Gastrocnemius medialis (tissue), 4 donors: ENCODE data around the gene ZMYM2. TPM values are rescaled to one million over a fixed set of nuclear protein-coding genes. Genes with fewer than 3 reads are reported as not detected.

Source experiments
- ATAC-seq, 2 donors: fragments of 150-250 bp; one replicate each; pipeline ENCODE4 v1.9.1; 2016
- DNase-seq, 2 donors: peaks; one replicate each; pipeline ENCODE4 v3.0.0-alpha.2; 2019
- H3K27ac ChIP-seq, 4 donors: fragments of 200-600 bp; sonication (generic); 1 replicate in 1 of 4; 2 replicates in 3 of 4; pipeline ENCODE4 v1.5.1; 2016 to 2018; ENCODE audit warnings: mild to moderate bottlenecking in 2 of 4, moderate library complexity in 1 of 4
- H3K27me3 ChIP-seq, 3 donors: fragments of 200-600 bp; sonication (generic) in 2 of 3; 1 replicate in 1 of 3; 2 replicates in 2 of 3; pipeline versions ENCODE4 v1.5.1 to v1.6.0; 2016 to 2019; ENCODE audit warnings: mild to moderate bottlenecking in 1 of 3, moderate library complexity in 1 of 3
- H3K36me3 ChIP-seq, 2 donors: fragments of 200-600 bp; sonication (generic) in 1 of 2; one replicate each; pipeline ENCODE4 v1.5.1; 2017 to 2018
- H3K4me1 ChIP-seq, 2 donors: fragments of 200-600 bp; sonication (generic) in 1 of 2; one replicate each; pipeline ENCODE4 v1.5.1; 2016 to 2017; ENCODE audit warnings: mild to moderate bottlenecking in 2 of 2
- H3K4me3 ChIP-seq, 4 donors: fragments of 200-600 bp; sonication (generic) in 3 of 4; 1 replicate in 1 of 4; 2 replicates in 3 of 4; pipeline ENCODE4 v1.5.1; 2016 to 2019; ENCODE audit warnings: mild to moderate bottlenecking in 2 of 4
- H3K9me3 ChIP-seq, 3 donors: fragments of 200-600 bp; sonication (generic) in 2 of 3; 1 replicate in 1 of 3; 2 replicates in 2 of 3; pipeline ENCODE4 v1.5.1; 2016 to 2019
- POLR2A ChIP-seq, 2 donors: fragments of 450-650 bp; IDR thresholded peaks; one replicate each; pipeline ENCODE4 v1.6.1; 2017; ENCODE audit warnings: antibody characterized with exemption in 2 of 2, mild to moderate bottlenecking in 2 of 2, moderate library complexity in 2 of 2
- in situ Hi-C, 4 donors: fragments of 200-750 bp; cut with MboI; loops; one replicate each; pipeline versions ENCODE4 v1.15.0 to v1.8.0; 2017; ENCODE audit warnings: low sequenced_read_pairs in 4 of 4
- intact Hi-C: fragments of 100-400 bp; cut with DNase I; formaldehyde crosslinking; loops from one replicate; pipeline ENCODE4 v1.15.1; 2023; ENCODE audit warnings: low total_unique reads
- total RNA-seq, 4 donors: library from RNA; depleted of rRNA; stranded (reverse); fragments of >200 nt; gene quantifications; one replicate each; pipeline versions ENCODE4 v1.1.0 to v1.2.3, GENCODE V29; 2016
- TF ChIP-seq, protein P1 (sequence below), 5 experiments: fragments of 450-650 bp in 3 of 5; fragments of 200-600 bp in 2 of 5; sonication (generic) in 2 of 5; IDR thresholded peaks in 4 of 5; conservative IDR thresholded peaks in 1 of 5; 1 replicate in 4 of 5; 2 replicates in 1 of 5; pipeline ENCODE4 v1.5.1; 2016 to 2019; ENCODE audit warnings: antibody characterized with exemption in 5 of 5, mild to moderate bottlenecking in 3 of 5, moderate library complexity in 3 of 5

ZMYM2 gene
- total RNA-seq, 4 donors from 2014 or later = 35.3 to 58.4 (median 47.1) TPM

DNA sequence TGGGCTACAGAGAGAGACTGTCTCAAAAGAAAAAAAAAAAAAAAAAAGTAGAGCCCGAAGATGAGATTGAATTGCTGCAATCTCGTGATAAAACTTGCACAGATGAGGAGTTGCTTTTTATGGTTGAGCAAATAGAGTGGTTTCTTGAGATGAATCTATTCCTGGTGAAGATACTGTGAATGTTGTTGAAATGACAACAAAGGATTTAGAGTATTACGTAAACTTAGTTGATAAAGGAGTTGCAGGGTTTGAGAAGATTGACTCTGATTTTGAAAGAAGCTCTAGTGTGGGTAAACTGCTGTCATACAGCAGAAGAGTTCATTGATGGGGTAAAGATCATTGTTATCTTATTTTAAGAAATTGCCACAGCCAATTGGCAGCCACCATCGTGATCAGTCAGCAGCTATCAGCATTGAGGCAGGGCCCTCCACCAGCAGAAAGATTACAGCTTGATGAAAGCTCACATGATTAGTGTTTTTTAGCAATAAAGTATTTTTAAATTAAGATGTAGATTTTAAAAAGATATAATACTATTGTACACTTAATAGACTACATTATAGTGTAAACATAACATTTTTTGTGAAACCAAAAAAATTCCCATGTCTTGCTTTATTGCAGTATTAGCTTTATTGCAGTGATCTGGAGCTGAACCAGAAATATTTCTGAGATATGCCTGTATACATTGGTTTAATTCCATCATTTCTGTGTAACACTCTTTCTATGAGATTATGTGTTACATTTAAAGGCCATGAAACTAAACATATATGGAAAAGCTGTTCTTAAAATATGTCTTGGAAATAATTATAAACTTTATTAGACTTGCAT is 43.1 kb downstream of the ZMYM2 start:
- Histone ChIP-seq H3K36me3 (peaks cover 0 to 24% of the 10 kb centered on the region in 2 donors), H3K4me1 (no peaks in the 10 kb centered on the region), H3K27me3 (no peaks in the 10 kb centered on the region), H3K4me3 (no peak overlapping the region), H3K27ac (no peak overlapping the region), H3K9me3 (no peaks in the 10 kb centered on the region)
- ATAC-seq = no peak
- DNase-seq = no peak
- in situ Hi-C loops = no loop called here
- TF ChIP-seq POLR2A (IDR thresholded peaks at IDR 0.05) = no peak
- TF ChIP-seq, protein P1, sequence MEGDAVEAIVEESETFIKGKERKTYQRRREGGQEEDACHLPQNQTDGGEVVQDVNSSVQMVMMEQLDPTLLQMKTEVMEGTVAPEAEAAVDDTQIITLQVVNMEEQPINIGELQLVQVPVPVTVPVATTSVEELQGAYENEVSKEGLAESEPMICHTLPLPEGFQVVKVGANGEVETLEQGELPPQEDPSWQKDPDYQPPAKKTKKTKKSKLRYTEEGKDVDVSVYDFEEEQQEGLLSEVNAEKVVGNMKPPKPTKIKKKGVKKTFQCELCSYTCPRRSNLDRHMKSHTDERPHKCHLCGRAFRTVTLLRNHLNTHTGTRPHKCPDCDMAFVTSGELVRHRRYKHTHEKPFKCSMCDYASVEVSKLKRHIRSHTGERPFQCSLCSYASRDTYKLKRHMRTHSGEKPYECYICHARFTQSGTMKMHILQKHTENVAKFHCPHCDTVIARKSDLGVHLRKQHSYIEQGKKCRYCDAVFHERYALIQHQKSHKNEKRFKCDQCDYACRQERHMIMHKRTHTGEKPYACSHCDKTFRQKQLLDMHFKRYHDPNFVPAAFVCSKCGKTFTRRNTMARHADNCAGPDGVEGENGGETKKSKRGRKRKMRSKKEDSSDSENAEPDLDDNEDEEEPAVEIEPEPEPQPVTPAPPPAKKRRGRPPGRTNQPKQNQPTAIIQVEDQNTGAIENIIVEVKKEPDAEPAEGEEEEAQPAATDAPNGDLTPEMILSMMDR (IDR thresholded peaks at IDR 0.05 in 4 of 5, conservative IDR thresholded peaks at IDR 0.05 in 1 of 5) = no peak
- intact Hi-C loops = no loop called here

DNA sequence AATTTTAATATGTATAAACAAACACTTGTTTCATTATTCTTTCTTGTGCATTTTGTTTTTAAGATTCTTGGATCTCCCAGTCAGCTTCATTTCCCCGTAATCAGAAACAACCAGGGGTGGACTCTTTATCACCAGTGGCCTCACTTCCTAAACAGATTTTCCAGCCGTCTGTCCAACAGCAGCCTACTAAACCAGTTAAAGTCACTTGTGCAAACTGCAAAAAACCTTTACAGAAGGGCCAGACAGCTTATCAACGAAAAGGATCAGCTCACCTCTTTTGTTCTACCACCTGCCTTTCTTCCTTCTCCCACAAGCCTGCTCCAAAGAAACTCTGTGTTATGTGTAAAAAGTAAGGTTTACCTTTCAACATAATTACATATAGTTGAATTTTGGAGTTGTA is 44.3 kb downstream of the ZMYM2 start:
- H3K4me1 ChIP-seq = no peaks in the 10 kb centered on the region
- no peak overlapping the region for H3K27ac ChIP-seq
- no peak for ATAC-seq
- H3K27me3 ChIP-seq = no peaks in the 10 kb centered on the region
- intact Hi-C loops = no loop called here
- H3K36me3 ChIP-seq = peaks cover 0 to 36% of the 10 kb centered on the region in 2 donors
- no peak for DNase-seq
- TF ChIP-seq, protein P1 (IDR thresholded peaks at IDR 0.05 in 4 of 5, conservative IDR thresholded peaks at IDR 0.05 in 1 of 5) = no peak
- TF ChIP-seq POLR2A (IDR thresholded peaks at IDR 0.05) = no peak
- in situ Hi-C loops = no loop called here
- H3K9me3 ChIP-seq = no peaks in the 10 kb centered on the region
- no peak overlapping the region for H3K4me3 ChIP-seq

DNA sequence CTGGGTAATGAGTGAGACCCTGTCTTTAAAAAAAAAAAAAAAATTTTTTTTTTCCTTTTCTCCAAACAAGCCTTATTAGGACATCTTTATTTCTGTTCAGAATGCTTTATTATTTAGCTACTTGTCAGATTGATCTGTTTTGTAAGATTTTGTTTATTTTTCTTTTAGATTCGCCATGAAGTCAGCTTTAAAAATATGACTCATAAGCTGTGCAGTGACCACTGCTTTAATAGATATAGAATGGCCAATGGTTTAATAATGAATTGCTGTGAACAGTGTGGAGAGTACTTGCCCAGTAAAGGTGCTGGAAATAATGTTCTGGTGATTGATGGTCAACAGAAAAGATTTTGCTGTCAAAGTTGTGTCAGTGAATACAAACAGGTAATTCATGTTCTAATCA is 47.7 kb downstream of the ZMYM2 start:
- intact Hi-C loops (no loop called here), in situ Hi-C loops (no loop called here)
- ATAC-seq = no peak
- H3K27ac ChIP-seq = no peak overlapping the region
- DNase-seq = no peak
- peaks cover 0 to 64% of the 10 kb centered on the region in 2 donors for H3K36me3 ChIP-seq
- no peak overlapping the region for H3K4me3 ChIP-seq
- TF ChIP-seq, protein P1 (IDR thresholded peaks at IDR 0.05 in 4 of 5, conservative IDR thresholded peaks at IDR 0.05 in 1 of 5) = no peak
- TF ChIP-seq POLR2A (IDR thresholded peaks at IDR 0.05) = no peak
- H3K27me3 ChIP-seq = no peaks in the 10 kb centered on the region
- H3K4me1 ChIP-seq = no peaks in the 10 kb centered on the region
- H3K9me3 ChIP-seq = no peaks in the 10 kb centered on the region

DNA sequence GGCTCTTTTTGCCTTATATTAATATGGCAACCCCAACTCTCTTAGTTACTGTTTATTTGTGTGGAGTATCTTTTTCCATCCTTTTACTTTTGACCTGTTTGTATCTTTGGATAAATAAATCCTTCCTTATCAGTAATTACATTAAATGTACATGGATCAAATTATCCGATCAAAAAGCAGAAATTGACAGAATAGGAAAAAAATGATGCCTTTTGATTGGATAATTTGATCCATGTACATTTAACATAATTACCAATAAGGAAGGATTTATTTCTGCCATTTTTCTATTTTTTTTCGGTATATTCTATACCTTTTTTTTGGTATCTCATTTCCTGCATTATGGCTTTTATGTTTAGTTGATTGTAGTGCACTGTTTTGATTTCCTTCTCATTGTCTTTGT is 57.2 kb downstream of the ZMYM2 start:
- in situ Hi-C loops = no loop called here
- Histone ChIP-seq H3K27ac (no peak overlapping the region), H3K4me1 (no peaks in the 10 kb centered on the region), H3K36me3 (peaks cover 0 to 24% of the 10 kb centered on the region in 2 donors), H3K4me3 (no peak overlapping the region), H3K27me3 (no peaks in the 10 kb centered on the region), H3K9me3 (peaks cover 0 to 14% (median 0%) of the 10 kb centered on the region in 3 donors)
- no peak for DNase-seq
- no peak for ATAC-seq
- no peak for TF ChIP-seq POLR2A (IDR thresholded peaks at IDR 0.05)
- TF ChIP-seq, protein P1 (IDR thresholded peaks at IDR 0.05 in 4 of 5, conservative IDR thresholded peaks at IDR 0.05 in 1 of 5) = no peak
- intact Hi-C loops = no loop called here
